ENCODE results near the gene PDE4D. TPM values are rescaled to one million over a fixed set of nuclear protein-coding genes. Genes with fewer than 3 reads are reported as not detected.

The PDE4D gene
- total RNA-seq, 1 experiment from 2014 or later = 2.1 TPM

- H3K27ac Mint-ChIP-seq = peak overlapping the region in 1 of 3 experiments; percentile 77; a peak in 1 of 7 replicates
- no peaks in the 10 kb centered on the region for H3K27me3 Mint-ChIP-seq (ENCODE audit: low read depth)
- H3K27ac ChIP-seq (ENCODE audit: insufficient read length, low read depth, low read length) = no peak overlapping the region
- H2BK20ac ChIP-seq (ENCODE audit: low read depth, low read length, poor library complexity, severe bottlenecking) = no peak overlapping the region
- no peak overlapping the region for H4K91ac ChIP-seq (ENCODE audit: insufficient read length, low read depth, low read length)
- no peak overlapping the region for H3K9ac ChIP-seq (ENCODE audit: extremely low read depth, insufficient read length, low read length)
- no peaks in the 10 kb centered on the region for H3K27me3 ChIP-seq (ENCODE audit: insufficient read depth, low read length)
- WGBS (ENCODE audit: extremely low coverage, insufficient read length, low lambda C conversion rate) = no CpG with 5 or more reads among the region's 2 CpGs
- no peak overlapping the region for H3K56ac ChIP-seq (ENCODE audit: insufficient read length, low read depth, low read length)
- no peak overlapping the region for H2BK5ac ChIP-seq (ENCODE audit: insufficient read length, low read length)
- no peak overlapping the region for H2BK15ac ChIP-seq (ENCODE audit: low read depth, low read length)
- no peak overlapping the region for H2AK5ac ChIP-seq (ENCODE audit: insufficient read length, low read length)
- H2AFZ ChIP-seq (ENCODE audit: low read length) = no peak overlapping the region
- H3K23ac ChIP-seq (ENCODE audit: insufficient read length, low read depth, low read length) = no peak overlapping the region
- no peak overlapping the region for H4K5ac ChIP-seq (ENCODE audit: insufficient read length, low read depth, low read length)
- no peaks in the 10 kb centered on the region for H4K20me1 ChIP-seq (ENCODE audit: control insufficient read depth, insufficient read depth, insufficient read length)
- no peak overlapping the region for H3K4me3 Mint-ChIP-seq
- no peaks in the 10 kb centered on the region for H3K36me3 Mint-ChIP-seq (ENCODE audit: insufficient read depth in 1 of 3, low read depth in 3 of 3)
- no peaks in the 10 kb centered on the region for H3K9me3 ChIP-seq (ENCODE audit: control insufficient read depth, low read depth, low read length)
- H3K4me1 ChIP-seq (ENCODE audit: insufficient read depth, low read length) = peaks cover 4% of the 10 kb centered on the region; the same call in 1 of the 2 replicates
- H3K4ac ChIP-seq (ENCODE audit: low read depth, low read length) = no peak overlapping the region
- H3K14ac ChIP-seq (ENCODE audit: insufficient read depth, low read length) = no peak overlapping the region
- H2BK12ac ChIP-seq (ENCODE audit: insufficient read length, low read depth, low read length) = no peak overlapping the region
- no peak overlapping the region for H3T11ph ChIP-seq (ENCODE audit: low read length)
- no peaks in the 10 kb centered on the region for H3K9me3 Mint-ChIP-seq
- H3K23me2 ChIP-seq (ENCODE audit: insufficient read length, low read depth, low read length, poor library complexity, severe bottlenecking) = no peaks in the 10 kb centered on the region
- TF ChIP-seq CTCF (conservative IDR thresholded peaks at IDR 0.05) = no peak
- H3K79me2 ChIP-seq (ENCODE audit: insufficient read depth, low read length) = no peaks in the 10 kb centered on the region
- no peak for DNase-seq
- H2BK120ac ChIP-seq (ENCODE audit: low read depth, low read length, poor library complexity, severe bottlenecking) = no peak overlapping the region
- no peak overlapping the region for H3K18ac ChIP-seq (ENCODE audit: insufficient read length, low read depth, low read length)
- H3K79me1 ChIP-seq (ENCODE audit: insufficient read depth, low read depth, low read length, poor library complexity, severe bottlenecking) = no peaks in the 10 kb centered on the region
- peaks cover 11 to 20% of the 10 kb centered on the region in 2 experiments for H3K4me1 Mint-ChIP-seq
- H3K4me2 ChIP-seq (ENCODE audit: insufficient read depth, insufficient read length, low read length) = no peak overlapping the region
- H4K8ac ChIP-seq (replicated peaks; ENCODE audit: insufficient read length, low read depth, low read length) = no peak overlapping the region
These were observed 349.6 kb downstream of the PDE4D start for GRCh38 chr5:59543821-59544442.
